HG02884 (cell line): ENCODE results near the gene SEH1L.
"Not testable (repeated sequence)": the region's sequence is repeated elsewhere in the genome, so short reads cannot be mapped to it uniquely, and the experiment has no call there.

Experiments used
- ATAC-seq: cut with Tn5 transposase; IDR thresholded peaks from one replicate; pipeline ENCODE4 v1.9.1; 2021; ENCODE audit warnings: mild to moderate bottlenecking, moderate library complexity; ENCODE audit not compliant: unreplicated experiment

Gene SEH1L

GRCh38 chr18:12993439-12993838, 45.6 kb downstream of the SEH1L start:
- no peak for ATAC-seq

- ATAC-seq = no peak
Measured at GRCh38 chr18:12995424-12995823, 47.6 kb downstream of the SEH1L start.

- ATAC-seq = no peak
Measured at GRCh38 chr18:12995952-12996477, 48.2 kb downstream of the SEH1L start.

- ATAC-seq = no peak
Measured at GRCh38 chr18:12996661-12997292, 49.0 kb downstream of the SEH1L start.

- not testable (repeated sequence) for ATAC-seq
Measured at GRCh38 chr18:12997330-12997729, 49.5 kb downstream of the SEH1L start.

- ATAC-seq = peak; percentile 52
Measured at GRCh38 chr18:12998332-12999060, 50.7 kb downstream of the SEH1L start.

DNA sequence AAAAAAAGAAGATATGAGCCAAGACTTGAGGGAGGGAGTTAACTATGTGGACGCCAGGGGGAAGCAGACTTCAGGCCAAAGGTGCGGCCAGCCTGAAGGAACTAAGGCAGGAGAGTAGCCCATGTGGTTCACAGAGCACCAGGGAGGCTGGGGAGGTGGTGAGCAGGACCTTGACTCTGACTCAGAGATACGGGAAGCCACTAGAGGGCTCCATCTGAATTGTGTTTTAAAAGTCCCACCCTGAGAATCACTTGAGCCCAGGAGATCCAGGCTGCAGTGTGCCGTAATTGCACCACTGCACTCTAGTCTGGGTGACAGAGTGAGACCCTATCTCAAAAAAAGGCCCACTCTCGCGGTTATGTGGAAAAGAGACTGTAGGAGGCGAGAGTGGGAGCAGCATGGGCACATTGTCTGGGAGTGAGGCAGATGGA, 55.7 kb downstream of the SEH1L start:
- ATAC-seq = peak; percentile 48

DNA sequence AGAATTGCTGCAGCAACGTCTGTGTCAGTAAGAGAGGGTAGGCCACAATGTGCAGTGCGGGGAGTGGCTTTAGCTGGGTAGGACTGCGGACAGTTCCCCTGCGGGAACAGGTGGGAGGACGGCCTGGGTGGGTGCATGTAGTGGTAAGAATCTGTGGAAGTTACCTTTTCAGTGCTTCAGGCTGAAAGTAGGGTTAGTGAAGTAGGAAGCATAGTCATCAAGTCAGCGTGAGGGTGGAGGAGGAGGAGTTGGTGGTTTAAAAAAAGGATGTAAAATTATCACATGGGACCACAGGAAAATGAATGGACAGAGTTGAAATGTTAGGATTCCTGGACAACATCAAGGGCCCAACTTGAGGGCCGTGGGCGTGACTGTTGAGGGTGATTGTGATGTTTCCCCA, 56.6 kb downstream of the SEH1L start:
- no peak for ATAC-seq

DNA sequence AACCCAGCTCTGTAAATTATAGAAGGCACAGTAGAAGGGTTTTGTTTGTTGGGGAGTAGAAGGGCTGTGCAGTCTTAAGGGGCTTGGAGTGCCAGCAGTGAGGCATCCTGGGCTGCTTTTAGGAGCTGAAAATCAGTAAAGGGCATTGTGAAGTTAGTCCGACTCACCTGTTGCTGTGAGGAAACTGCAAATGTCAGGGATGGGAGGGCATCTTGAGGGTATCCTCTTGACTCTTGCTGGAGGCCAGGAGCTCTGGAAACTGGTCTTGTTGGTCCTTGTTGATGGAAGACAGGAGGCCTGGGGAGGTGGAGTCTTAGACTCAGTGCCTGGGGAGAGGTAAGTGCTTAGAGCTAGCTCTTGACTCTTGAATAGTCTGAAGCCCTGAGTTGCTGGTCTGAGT, 57.5 kb downstream of the SEH1L start:
- no peak for ATAC-seq

GRCh38 chr18:13006531-13007247, 58.9 kb downstream of the SEH1L start:
- no peak for ATAC-seq

DNA sequence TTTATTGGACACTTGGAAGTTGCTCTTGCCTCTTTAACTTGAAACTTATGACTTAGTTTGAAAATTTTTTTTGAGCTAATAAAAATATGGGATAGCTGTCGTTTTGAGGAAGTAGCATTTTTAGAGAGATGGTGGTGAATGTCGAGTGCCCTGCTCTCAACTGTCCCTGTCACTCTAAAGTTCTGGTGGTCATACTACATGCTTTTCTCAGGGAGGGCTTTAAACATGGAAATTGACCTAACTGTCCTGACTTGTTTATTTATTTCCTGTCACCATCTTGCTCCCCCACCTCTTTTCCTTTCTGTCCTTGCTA, 59.4 kb downstream of the SEH1L start:
- no peak for ATAC-seq

- ATAC-seq = no peak
Measured at GRCh38 chr18:13011719-13012118, 63.9 kb downstream of the SEH1L start.

DNA sequence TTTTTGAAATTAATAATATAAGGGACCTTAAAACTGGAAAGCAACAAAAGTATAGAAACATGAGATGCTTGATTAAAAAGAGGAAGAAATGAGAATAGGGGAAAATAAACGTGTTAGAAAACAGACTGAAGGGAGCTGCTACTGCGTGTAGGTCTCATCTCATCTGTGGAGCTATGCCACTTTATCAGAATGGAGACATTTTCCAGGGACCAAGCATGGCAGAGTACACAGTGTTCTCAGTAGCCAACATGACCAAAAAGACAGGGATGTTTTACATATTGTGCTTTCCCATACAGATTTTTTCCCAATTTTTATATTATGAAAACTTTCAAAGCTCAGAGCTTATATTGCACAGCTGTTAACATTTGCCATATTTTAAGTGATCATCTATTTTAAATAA, 66.4 kb downstream of the SEH1L start:
- no peak for ATAC-seq

DNA sequence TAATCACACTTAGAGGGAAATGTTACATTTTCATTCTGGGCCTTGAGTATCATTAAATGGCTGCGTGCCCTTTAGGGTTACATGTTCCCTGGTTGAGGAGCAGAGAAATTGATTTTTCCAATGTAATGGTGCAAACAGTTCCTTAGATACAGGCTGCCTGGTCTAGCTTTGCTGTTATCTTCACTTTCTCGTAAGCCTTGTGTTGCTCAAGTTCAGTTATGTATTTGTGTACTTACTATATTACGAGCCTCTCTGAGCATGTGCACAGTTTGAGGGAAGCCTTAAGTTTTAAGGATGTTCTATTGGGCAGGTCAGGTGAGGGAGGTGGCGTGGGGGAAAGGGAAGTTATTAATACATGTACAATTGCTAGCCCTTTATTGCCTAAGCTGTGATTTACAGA, 67.0 kb downstream of the SEH1L start:
- no peak for ATAC-seq

DNA sequence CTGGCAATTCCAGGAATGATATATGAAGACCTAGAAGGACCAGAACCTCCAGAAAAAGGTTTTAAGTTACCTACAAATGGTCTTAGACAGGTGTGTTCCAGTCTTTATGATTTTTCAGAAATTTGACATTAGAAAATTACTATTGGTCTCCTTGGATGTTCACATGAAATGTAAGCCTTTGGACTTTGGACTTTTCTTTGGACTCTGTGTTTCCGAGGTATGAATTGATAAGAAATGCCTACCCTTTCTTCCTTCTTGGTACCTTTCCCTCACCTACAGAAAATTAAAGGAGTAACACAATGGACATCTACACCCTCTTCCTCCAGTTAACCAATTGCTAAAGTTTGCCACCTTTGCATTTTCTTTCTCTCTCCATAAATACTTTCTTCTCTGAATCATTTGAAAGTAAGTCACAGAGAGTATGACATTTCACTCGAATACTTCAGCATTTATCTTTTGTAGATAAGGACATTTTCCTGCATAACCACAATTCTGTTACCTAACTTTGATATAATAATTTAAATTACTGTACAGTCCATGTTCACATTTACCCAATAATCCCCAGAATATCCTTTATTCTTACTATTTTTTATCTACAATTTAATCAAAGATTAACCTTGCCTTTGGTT, 69.5 kb downstream of the SEH1L start:
- ATAC-seq = no peak

DNA sequence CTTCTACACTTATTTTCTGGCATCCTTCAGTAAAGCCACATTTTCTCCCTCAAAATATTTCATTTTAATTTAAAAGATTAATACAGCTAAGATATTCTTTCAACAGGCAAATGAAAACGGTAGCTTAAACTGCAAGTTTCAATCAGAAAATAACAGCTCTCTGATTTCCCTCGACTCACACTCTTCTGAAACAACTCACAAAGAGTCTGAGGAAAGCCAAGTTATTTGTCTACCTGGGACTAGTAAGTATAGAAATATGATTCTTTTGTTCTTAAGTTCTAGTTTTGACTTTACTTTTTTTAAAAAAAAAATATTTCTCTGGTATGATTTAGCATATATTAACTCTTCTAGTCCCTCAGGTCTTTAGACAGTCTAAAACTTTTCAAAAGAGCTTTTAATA, 70.6 kb downstream of the SEH1L start:
- ATAC-seq = no peak

DNA sequence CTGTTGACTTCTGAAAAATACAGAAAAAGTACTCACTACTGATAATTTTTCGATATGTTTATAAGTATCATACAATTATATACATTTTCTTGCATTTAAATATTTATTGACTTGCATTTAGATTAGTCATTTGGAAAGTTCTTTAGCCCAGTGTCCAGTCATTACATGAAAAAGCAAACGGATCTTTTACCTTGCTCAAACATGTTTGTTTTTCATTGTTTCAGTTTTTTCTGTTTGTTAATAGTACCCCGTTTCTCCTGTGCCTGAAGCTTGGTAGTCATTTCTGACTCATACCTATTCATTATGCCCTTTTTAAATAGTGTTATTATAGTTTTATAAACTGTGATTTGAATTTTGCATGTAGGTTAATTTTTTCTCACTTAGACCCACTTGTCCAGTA, 71.5 kb downstream of the SEH1L start:
- peak; percentile 69 for ATAC-seq

DNA sequence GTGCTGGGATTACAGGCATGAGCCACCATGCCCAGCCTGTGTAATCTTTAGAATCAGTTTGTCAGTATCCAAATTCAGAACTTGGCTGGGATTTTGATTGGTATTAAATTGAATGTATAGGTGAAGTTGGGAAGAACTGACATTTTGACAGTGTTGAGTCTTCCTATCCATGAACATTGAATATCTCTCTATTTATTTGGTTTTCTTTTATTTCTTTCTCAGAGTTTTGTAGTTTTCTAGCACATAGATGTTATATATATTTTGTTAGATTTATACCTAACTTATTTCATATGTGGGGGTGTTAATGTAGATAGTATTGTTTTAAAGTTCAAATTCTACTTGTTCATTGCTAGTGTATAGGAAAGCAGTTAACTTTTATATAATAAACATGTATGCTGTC, 74.8 kb downstream of the SEH1L start:
- ATAC-seq = no peak

DNA sequence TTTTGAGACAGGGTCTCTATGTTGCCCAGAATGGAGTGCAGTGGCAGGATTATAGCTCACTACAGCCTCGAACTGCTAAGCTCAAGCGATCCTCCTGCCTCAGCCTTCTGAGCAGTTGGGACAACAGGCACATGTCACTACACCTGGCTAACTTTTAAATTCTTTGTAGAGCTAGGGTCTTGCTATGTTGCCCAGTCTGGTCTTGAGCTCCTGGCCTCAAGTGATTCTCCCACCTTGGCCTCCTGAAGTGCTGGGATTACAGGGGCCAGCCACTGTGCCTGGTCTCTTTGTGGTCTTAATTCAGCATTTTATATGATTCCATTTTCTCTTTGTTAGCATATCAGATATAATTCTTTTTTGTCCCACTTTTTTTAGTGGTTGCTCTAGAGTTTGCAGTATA, 77.4 kb downstream of the SEH1L start:
- ATAC-seq = no peak

DNA sequence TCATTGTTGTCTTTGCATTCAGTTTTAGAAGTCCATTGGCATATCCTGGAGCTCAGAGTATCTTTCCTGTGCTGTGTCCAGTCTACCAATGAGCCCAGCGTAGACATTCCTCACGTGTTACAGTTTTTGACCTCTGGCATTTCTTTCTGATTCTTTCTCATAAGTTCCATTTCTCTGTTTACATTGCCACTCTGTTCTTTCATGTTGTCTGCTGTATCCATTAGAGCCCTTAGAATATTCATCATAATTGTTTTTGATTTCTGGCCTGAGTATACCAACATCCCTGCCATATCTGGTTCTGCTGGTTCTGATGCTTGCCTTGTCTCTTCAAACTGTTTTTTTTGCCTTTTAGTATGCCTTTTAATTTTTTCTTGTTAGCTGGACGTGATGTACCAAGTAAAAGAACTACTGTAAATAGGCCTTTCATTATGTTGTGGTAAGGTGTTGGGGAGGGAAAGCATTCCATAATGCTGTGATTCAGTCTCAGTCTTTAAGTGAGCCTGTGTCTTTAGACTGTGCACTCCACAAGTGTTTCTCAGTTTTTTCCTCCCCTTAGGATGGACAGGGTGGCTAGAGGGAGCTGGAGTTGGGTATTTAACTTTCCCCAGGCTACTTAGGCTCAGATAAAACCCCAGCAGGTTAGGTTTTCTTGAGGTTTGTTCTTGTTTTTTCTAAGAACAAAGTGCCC, 78.9 kb downstream of the SEH1L start:
- ATAC-seq = no peak

GRCh38 chr18:13028869-13029268, 81.1 kb downstream of the SEH1L start:
- ATAC-seq = no peak
